Stomach (tissue), 9 donors: Measurements from ENCODE around the gene FBXO2. TPM values are rescaled to one million over a fixed set of nuclear protein-coding genes. Genes with fewer than 3 reads are reported as not detected.

Experiments
- DNase-seq, 2 donors: peaks; one replicate each; pipeline versions ENCODE4 v3.0.0 to v3.0.0-alpha.2; 2013 to 2019
- H3K27ac ChIP-seq, 5 donors: fragments of 200-600 bp in 4 of 5; sonication (generic) in 4 of 5; one replicate each; pipeline ENCODE4 v1.5.1; 2013 to 2019; ENCODE audit warnings: mild to moderate bottlenecking in 1 of 5, moderate library complexity in 1 of 5
- H3K27me3 ChIP-seq, 3 donors: fragments of 200-600 bp; sonication (generic); one replicate each; pipeline ENCODE4 v1.5.1; 2017 to 2019; ENCODE audit warnings: mixed run types in 1 of 3
- H3K36me3 ChIP-seq, 4 donors: fragments of 200-600 bp; sonication (generic); 1 replicate in 3 of 4; 2 replicates in 1 of 4; pipeline ENCODE4 v1.5.1; 2016 to 2019
- H3K4me1 ChIP-seq, 4 donors: fragments of 200-600 bp; sonication (generic); one replicate each; pipeline ENCODE4 v1.5.1; 2016 to 2019
- H3K4me3 ChIP-seq, 4 donors: fragments of 200-600 bp; sonication (generic) in 3 of 4; one replicate each; pipeline ENCODE4 v1.5.1; 2016 to 2019; ENCODE audit warnings: mild to moderate bottlenecking in 1 of 4
- H3K9me3 ChIP-seq, 4 donors: fragments of 200-600 bp; sonication (generic); one replicate each; pipeline ENCODE4 v1.5.1; 2016 to 2019
- CTCF ChIP-seq, 7 experiments: fragments of 450-650 bp in 4 of 7; fragments of 200-600 bp in 3 of 7; sonication (generic) in 3 of 7; IDR thresholded peaks; one replicate each; pipeline ENCODE4 v1.5.1; 2016 to 2019; ENCODE audit warnings: antibody characterized with exemption in 7 of 7, control low read depth in 2 of 7, mild to moderate bottlenecking in 1 of 7
- EP300 ChIP-seq: sonication (generic); formaldehyde crosslinking; IDR thresholded peaks from one replicate; pipeline ENCODE4 v1.6.1; 2017; ENCODE audit warnings: antibody characterized with exemption
- POLR2A ChIP-seq, 4 donors: fragments of 450-650 bp; IDR thresholded peaks; one replicate each; pipeline ENCODE4 v1.6.1; 2016; ENCODE audit warnings: antibody characterized with exemption in 4 of 4, control low read depth in 2 of 4, mild to moderate bottlenecking in 1 of 4, moderate library complexity in 1 of 4
- POLR2AphosphoS5 ChIP-seq, 3 donors: sonication (generic); formaldehyde crosslinking; IDR thresholded peaks; one replicate each; pipeline ENCODE4 v1.6.1; 2016; ENCODE audit warnings: antibody characterized with exemption in 3 of 3
- WGBS, 5 donors: extraction: QIAGEN DNeasy Blood & Tissue Kit in 3 of 5; methylation state at CpG; one replicate each; pipeline versions ENCODE4 v1.1.5 to v1.1.7; 2013 to 2018; 5-methylcytosine and 5-hydroxymethylcytosine counted together
- intact Hi-C: fragments of 100-400 bp; cut with DNase I; formaldehyde crosslinking; loops from one replicate; pipeline ENCODE4 v1.15.1; 2023; ENCODE audit warnings: low total_unique reads
- polyA plus RNA-seq, 3 donors: library from polyadenylated mRNA; stranded (reverse); fragments of 200-250 nt; gene quantifications; one replicate each; pipeline ENCODE4 v1.2.3, GENCODE V29; 2013
- total RNA-seq, 5 donors: library from RNA; depleted of rRNA; stranded (reverse); fragments of >200 nt; gene quantifications; one replicate each; pipeline versions ENCODE4 v1.1.0 to v1.2.3, GENCODE V29; 2014 to 2016
- donor health status: healthy with polysubstance abuse.
- donor health status: Bipolar disorder and iron deficiency.
- donor health status: healthy.

FBXO2 gene
- total and polyA plus RNA-seq, 8 donors: 2.5 to 16.7 (median 9.0) TPM; not detected in 2

GRCh38 chr1:11599891-11600576 lies 54.2 kb downstream of the FBXO2 start:
- no peak for DNase-seq
- peaks cover 0 to 59% (median 0%) of the 10 kb centered on the region in 3 donors for H3K27me3 ChIP-seq
- TF ChIP-seq POLR2A (IDR thresholded peaks at IDR 0.05) (no peak), EP300 (no peak), CTCF (IDR thresholded peaks at IDR 0.05) (no peak), POLR2AphosphoS5 (IDR thresholded peaks at IDR 0.05) (no peak)
- H3K4me3 ChIP-seq: no peak overlapping the region
- H3K9me3 ChIP-seq: no peaks in the 10 kb centered on the region
- no peaks in the 10 kb centered on the region for H3K4me1 ChIP-seq
- intact Hi-C loops: no loop called here
- no peaks in the 10 kb centered on the region for H3K36me3 ChIP-seq
- H3K27ac ChIP-seq: no peak overlapping the region
- WGBS, 5 donors: 63 to 71% (median 69%) methylated on average over 6 of the region's 6 CpGs

- no peaks in the 10 kb centered on the region for H3K36me3 ChIP-seq
- no peak for DNase-seq
- 66 to 75% (median 74%) methylated on average over 5 of the region's 5 CpGs for WGBS, 5 donors
- H3K27ac ChIP-seq: no peak overlapping the region
- no peaks in the 10 kb centered on the region for H3K9me3 ChIP-seq
- no peak overlapping the region for H3K4me3 ChIP-seq
- TF ChIP-seq CTCF (IDR thresholded peaks at IDR 0.05) (no peak), POLR2A (IDR thresholded peaks at IDR 0.05) (no peak), EP300 (no peak), POLR2AphosphoS5 (IDR thresholded peaks at IDR 0.05) (no peak)
- H3K4me1 ChIP-seq: no peaks in the 10 kb centered on the region
- peaks cover 0 to 75% (median 6%) of the 10 kb centered on the region in 3 donors for H3K27me3 ChIP-seq
- intact Hi-C loops: no loop called here
Observed at GRCh38 chr1:11598461-11598860, 55.8 kb downstream of the FBXO2 start.

Other genes with a start within 250 kb of the FBXO2 start
- gene DISP3, start 175.3 kb downstream of the FBXO2 start, total RNA-seq: under 1 TPM in 1 of 5 donors, not detected in 4; 0.45 TPM
- gene DISP3, start 175.3 kb downstream of the FBXO2 start, polyA plus RNA-seq: under 1 TPM in 1 of 3 donors, not detected in 2; 0.08 TPM
- 10 to 100 TPM in 2 of 5 donors, 1 to 10 TPM in 3; 3.6 to 54.8 (median 9.0) TPM for gene FBXO44, start 448 bp upstream of the FBXO2 start, total RNA-seq
- 10 to 100 TPM in 2 of 3 donors, 1 to 10 TPM in 1; 7.6 to 22.7 (median 17.0) TPM for gene FBXO44, start 448 bp upstream of the FBXO2 start, polyA plus RNA-seq
- 1 to 10 TPM in 4 of 5 donors, not detected in 1; 1.2 to 9.1 (median 7.1) TPM for gene FBXO6, start 9.8 kb upstream of the FBXO2 start, total RNA-seq
- 10 to 100 TPM; 14.1 to 15.7 (median 15.0) TPM for gene FBXO6, start 9.8 kb upstream of the FBXO2 start, polyA plus RNA-seq
- 10 to 100 TPM in 3 of 5 donors, 1 to 10 TPM in 2; 7.2 to 23.9 (median 14.3) TPM for gene MAD2L2, start 26.7 kb upstream of the FBXO2 start, total RNA-seq
- 10 to 100 TPM; 45.6 to 54.4 (median 47.3) TPM for gene MAD2L2, start 26.7 kb upstream of the FBXO2 start, polyA plus RNA-seq
- under 1 TPM in 1 of 5 donors, not detected in 4; 0.18 TPM for gene DRAXIN, start 37.3 kb upstream of the FBXO2 start, total RNA-seq
- under 1 TPM in 2 of 3 donors, not detected in 1; 0.03 to 0.06 TPM for gene DRAXIN, start 37.3 kb upstream of the FBXO2 start, polyA plus RNA-seq
- gene AGTRAP, start 81.7 kb upstream of the FBXO2 start, total RNA-seq: 10 to 100 TPM in 4 of 5 donors, 1 to 10 TPM in 1; 4.1 to 76.3 (median 21.6) TPM
- gene AGTRAP, start 81.7 kb upstream of the FBXO2 start, polyA plus RNA-seq: 10 to 100 TPM; 27.8 to 60.3 (median 32.6) TPM
- gene C1orf167, start 107.8 kb upstream of the FBXO2 start, total RNA-seq: 1 to 10 TPM in 1 of 5 donors, not detected in 4; 1.6 TPM
- 1 to 10 TPM in 2 of 3 donors, not detected in 1; 2.0 to 4.7 TPM for gene C1orf167, start 107.8 kb upstream of the FBXO2 start, polyA plus RNA-seq
- 100 to 1,000 TPM in 2 of 5 donors, 10 to 100 TPM in 3; 42.0 to 171 (median 75.6) TPM for gene MTHFR, start 151.5 kb upstream of the FBXO2 start, total RNA-seq
- gene MTHFR, start 151.5 kb upstream of the FBXO2 start, polyA plus RNA-seq: 1 to 10 TPM; 5.3 to 8.9 (median 5.5) TPM
- 10 to 100 TPM in 4 of 5 donors, 1 to 10 TPM in 1; 4.9 to 49.6 (median 14.6) TPM for gene CLCN6, start 151.8 kb upstream of the FBXO2 start, total RNA-seq
- gene CLCN6, start 151.8 kb upstream of the FBXO2 start, polyA plus RNA-seq: 1 to 10 TPM; 4.1 to 6.2 (median 4.1) TPM
- gene NPPA, start 193.4 kb upstream of the FBXO2 start, total RNA-seq: 1 to 10 TPM in 2 of 5 donors, not detected in 3; 4.2 to 7.2 TPM
- gene NPPA, start 193.4 kb upstream of the FBXO2 start, polyA plus RNA-seq: 1 to 10 TPM in 2 of 3 donors, under 1 TPM in 1; 0.48 to 2.7 (median 2.0) TPM
- 1 to 10 TPM in 1 of 5 donors, not detected in 4; 1.6 TPM for gene NPPB, start 204.5 kb upstream of the FBXO2 start, total RNA-seq
- 10 to 100 TPM in 1 of 3 donors, 1 to 10 TPM in 2; 1.0 to 12.8 (median 3.9) TPM for gene NPPB, start 204.5 kb upstream of the FBXO2 start, polyA plus RNA-seq